Breast epithelium (tissue), 3 donors: ENCODE measurements around the gene EIF3F.

Experiments used
- POLR2A ChIP-seq: fragments of 450-650 bp; IDR thresholded peaks from one replicate; pipeline ENCODE4 v1.6.1; 2016; ENCODE audit warnings: antibody characterized with exemption, mild to moderate bottlenecking, moderate library complexity
- POLR2AphosphoS5 ChIP-seq, 3 donors: sonication (generic); formaldehyde crosslinking; IDR thresholded peaks; one replicate each; pipeline ENCODE4 v1.6.1; 2017; ENCODE audit warnings: antibody characterized with exemption in 3 of 3
- TF ChIP-seq, protein P1 (sequence below), 3 donors: fragments of 450-650 bp; IDR thresholded peaks; one replicate each; pipeline ENCODE4 v1.5.1; 2016 to 2017; ENCODE audit warnings: antibody characterized with exemption in 3 of 3, mild to moderate bottlenecking in 3 of 3, moderate library complexity in 3 of 3

DNA sequence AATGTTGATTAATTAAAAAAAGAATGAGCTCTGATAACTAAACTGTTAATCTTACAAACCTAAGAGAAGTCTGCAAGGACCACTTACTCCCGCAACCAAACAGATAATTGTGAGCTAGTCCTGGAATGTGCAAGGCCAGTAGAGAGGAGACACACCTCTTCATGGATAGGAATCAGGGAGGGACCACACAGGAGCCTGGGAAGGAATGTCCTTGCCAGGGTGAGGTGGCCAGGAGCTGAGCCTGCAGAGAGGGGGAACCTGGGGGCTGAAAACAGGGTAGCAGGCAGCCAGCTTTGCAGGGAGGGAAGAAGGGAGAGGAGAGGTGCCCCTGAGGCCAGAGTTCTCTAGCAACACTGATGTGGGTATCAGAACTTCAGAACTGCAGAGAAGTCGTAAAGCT, 12.5 kb upstream of the EIF3F start:
- TF ChIP-seq, protein P1, sequence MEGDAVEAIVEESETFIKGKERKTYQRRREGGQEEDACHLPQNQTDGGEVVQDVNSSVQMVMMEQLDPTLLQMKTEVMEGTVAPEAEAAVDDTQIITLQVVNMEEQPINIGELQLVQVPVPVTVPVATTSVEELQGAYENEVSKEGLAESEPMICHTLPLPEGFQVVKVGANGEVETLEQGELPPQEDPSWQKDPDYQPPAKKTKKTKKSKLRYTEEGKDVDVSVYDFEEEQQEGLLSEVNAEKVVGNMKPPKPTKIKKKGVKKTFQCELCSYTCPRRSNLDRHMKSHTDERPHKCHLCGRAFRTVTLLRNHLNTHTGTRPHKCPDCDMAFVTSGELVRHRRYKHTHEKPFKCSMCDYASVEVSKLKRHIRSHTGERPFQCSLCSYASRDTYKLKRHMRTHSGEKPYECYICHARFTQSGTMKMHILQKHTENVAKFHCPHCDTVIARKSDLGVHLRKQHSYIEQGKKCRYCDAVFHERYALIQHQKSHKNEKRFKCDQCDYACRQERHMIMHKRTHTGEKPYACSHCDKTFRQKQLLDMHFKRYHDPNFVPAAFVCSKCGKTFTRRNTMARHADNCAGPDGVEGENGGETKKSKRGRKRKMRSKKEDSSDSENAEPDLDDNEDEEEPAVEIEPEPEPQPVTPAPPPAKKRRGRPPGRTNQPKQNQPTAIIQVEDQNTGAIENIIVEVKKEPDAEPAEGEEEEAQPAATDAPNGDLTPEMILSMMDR (IDR thresholded peaks at IDR 0.05) = no peak
- TF ChIP-seq POLR2A = no peak
- no peak for TF ChIP-seq POLR2AphosphoS5 (IDR thresholded peaks at IDR 0.05)
